ENCODE results near the gene HAGHL.

DNA sequence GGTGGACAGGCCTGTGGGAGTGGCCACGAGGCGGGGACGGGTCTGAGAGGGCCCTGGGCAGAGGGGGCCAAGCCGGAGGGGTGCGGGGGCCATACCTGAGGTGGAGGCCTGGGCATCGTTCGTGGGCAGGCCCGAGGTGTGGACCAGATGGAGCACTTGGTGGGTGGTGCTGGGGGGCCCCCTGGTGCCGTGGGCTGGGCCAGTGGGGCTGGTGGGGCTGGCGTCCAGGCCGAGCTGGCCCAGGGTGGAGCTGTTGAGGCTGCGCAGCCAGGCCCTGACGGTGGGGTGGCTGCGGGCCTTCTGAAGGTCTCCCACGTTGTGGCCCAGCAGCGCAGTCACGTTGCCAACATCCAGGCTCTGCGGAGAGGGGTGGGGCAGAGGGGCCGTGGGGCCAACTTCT, 43.0 kb downstream of the HAGHL start:
- no peak for TF ChIP-seq EZH2 (IDR thresholded peaks at IDR 0.05)
- TF ChIP-seq, protein P1, sequence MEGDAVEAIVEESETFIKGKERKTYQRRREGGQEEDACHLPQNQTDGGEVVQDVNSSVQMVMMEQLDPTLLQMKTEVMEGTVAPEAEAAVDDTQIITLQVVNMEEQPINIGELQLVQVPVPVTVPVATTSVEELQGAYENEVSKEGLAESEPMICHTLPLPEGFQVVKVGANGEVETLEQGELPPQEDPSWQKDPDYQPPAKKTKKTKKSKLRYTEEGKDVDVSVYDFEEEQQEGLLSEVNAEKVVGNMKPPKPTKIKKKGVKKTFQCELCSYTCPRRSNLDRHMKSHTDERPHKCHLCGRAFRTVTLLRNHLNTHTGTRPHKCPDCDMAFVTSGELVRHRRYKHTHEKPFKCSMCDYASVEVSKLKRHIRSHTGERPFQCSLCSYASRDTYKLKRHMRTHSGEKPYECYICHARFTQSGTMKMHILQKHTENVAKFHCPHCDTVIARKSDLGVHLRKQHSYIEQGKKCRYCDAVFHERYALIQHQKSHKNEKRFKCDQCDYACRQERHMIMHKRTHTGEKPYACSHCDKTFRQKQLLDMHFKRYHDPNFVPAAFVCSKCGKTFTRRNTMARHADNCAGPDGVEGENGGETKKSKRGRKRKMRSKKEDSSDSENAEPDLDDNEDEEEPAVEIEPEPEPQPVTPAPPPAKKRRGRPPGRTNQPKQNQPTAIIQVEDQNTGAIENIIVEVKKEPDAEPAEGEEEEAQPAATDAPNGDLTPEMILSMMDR (IDR thresholded peaks at IDR 0.05 in 2 of 3, conservative IDR thresholded peaks at IDR 0.05 in 1 of 3; ENCODE audit: borderline replicate concordance in 1 of 3, insufficient read depth in 1 of 3, low read depth in 2 of 3, low read length in 2 of 3) = no peak
- TF ChIP-seq POLR2A (IDR thresholded peaks at IDR 0.05; ENCODE audit: borderline replicate concordance, extremely low read depth, insufficient read depth, insufficient read length) = no peak
- TF ChIP-seq, protein P2, sequence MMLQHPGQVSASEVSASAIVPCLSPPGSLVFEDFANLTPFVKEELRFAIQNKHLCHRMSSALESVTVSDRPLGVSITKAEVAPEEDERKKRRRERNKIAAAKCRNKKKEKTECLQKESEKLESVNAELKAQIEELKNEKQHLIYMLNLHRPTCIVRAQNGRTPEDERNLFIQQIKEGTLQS (IDR thresholded peaks at IDR 0.05) = no peak
- no peak for TF ChIP-seq ZNF274 (IDR thresholded peaks at IDR 0.05; ENCODE audit: low read depth, low read length)
- TF ChIP-seq TCF7L2 (IDR thresholded peaks at IDR 0.05; ENCODE audit: borderline replicate concordance, extremely low read depth, insufficient read depth, insufficient read length) = no peak
- TF ChIP-seq ZBTB33 (IDR thresholded peaks at IDR 0.05; ENCODE audit: extremely low read depth, insufficient replicate concordance, low read length) = no peak
- TF ChIP-seq JUND (IDR thresholded peaks at IDR 0.05) = no peak
- no peak for TF ChIP-seq SIN3A (IDR thresholded peaks at IDR 0.05; ENCODE audit: low read depth)
- TF ChIP-seq EZH2phosphoT487 (IDR thresholded peaks at IDR 0.05; ENCODE audit: borderline replicate concordance) = no peak
- TF ChIP-seq YY1 (IDR thresholded peaks at IDR 0.05; ENCODE audit: extremely low read depth, insufficient replicate concordance, low read depth, low read length) = no peak
